Coronary artery (tissue), 2 donors: ENCODE measurements around the gene MCM3AP.

Source experiments
- DNase-seq: peaks from one replicate; pipeline ENCODE4 v3.0.0-alpha.2; 2017; ENCODE audit warnings: low spot score
- H3K27ac ChIP-seq, 2 donors: fragments of 200-600 bp; sonication (generic); one replicate each; pipeline ENCODE4 v1.5.1; 2016 to 2019
- H3K4me3 ChIP-seq: fragments of 200-600 bp; sonication (generic); 2 replicates; pipeline ENCODE4 v1.5.1; 2016; ENCODE audit warnings: mild to moderate bottlenecking, moderate library complexity
- CTCF ChIP-seq: fragments of 200-600 bp; sonication (generic); IDR thresholded peaks from one replicate; pipeline ENCODE4 v1.5.1; 2019; ENCODE audit warnings: antibody characterized with exemption

MCM3AP gene

GRCh38 chr21:46187261-46187660, 98.2 kb downstream of the MCM3AP start:
- TF ChIP-seq CTCF, result no peak
- Histone ChIP-seq H3K27ac (no peak overlapping the region), H3K4me3 (no peak overlapping the region)
- no peak for DNase-seq

GRCh38 chr21:46185716-46186115, 99.7 kb downstream of the MCM3AP start:
- Histone ChIP-seq H3K27ac (no peak overlapping the region), H3K4me3 (no peak overlapping the region)
- no peak for TF ChIP-seq CTCF
- no peak for DNase-seq
